Astrocyte (in vitro differentiated cells and primary cell): Measurements from ENCODE around the gene FRMD4A. TPM values are rescaled to one million over a fixed set of nuclear protein-coding genes. Genes with fewer than 3 reads are reported as not detected.
A peak's percentile ranks its signal among the peaks of the same experiment; 100 is the strongest.

ENCODE experiments used
- DNase-seq: peaks from one replicate; pipeline ENCODE4 v3.0.0-alpha.2; 2010; ENCODE audit warnings: low read depth
- FAIRE-seq: peaks from 2 replicates; lab custom pipeline; 2011; peaks lifted over from hg19 to GRCh38; lab: Jason Lieb, UNC
- H2AFZ ChIP-seq: 2 replicates; pipeline ENCODE4 v1.6.0; 2012; ENCODE audit warnings: low read depth, low read length, inconsistent platforms
- H3K27ac ChIP-seq: 2 replicates; pipeline ENCODE4 v1.5.1; 2011; ENCODE audit warnings: low read depth, low read length, inconsistent platforms
- H3K27me3 ChIP-seq: 2 replicates; pipeline ENCODE4 v1.6.0; 2011; ENCODE audit warnings: low read length, inconsistent platforms; ENCODE audit not compliant: insufficient read depth
- H3K36me3 ChIP-seq: 2 replicates; pipeline ENCODE4 v1.5.1; 2011; ENCODE audit warnings: low read length, inconsistent platforms; ENCODE audit not compliant: insufficient read depth
- H3K4me1 ChIP-seq: 2 replicates; pipeline ENCODE4 v1.5.1; 2011; ENCODE audit warnings: low read length, inconsistent platforms; ENCODE audit not compliant: insufficient read depth
- H3K4me2 ChIP-seq: 2 replicates; pipeline ENCODE4 v1.6.0; 2012; ENCODE audit warnings: low read length, inconsistent platforms
- H3K4me3 ChIP-seq: 2 replicates; pipeline ENCODE4 v1.5.1; 2011; ENCODE audit warnings: low read depth, mild to moderate bottlenecking, low read length, inconsistent platforms; ENCODE audit not compliant: insufficient read depth
- H3K79me2 ChIP-seq: 2 replicates; pipeline ENCODE4 v1.6.0; 2012; ENCODE audit warnings: mild to moderate bottlenecking, low read length, inconsistent platforms; ENCODE audit not compliant: insufficient read depth
- H3K9ac ChIP-seq: 2 replicates; pipeline ENCODE4 v1.6.0; 2012; ENCODE audit warnings: mild to moderate bottlenecking, low read length, inconsistent platforms
- H3K9me3 ChIP-seq: 2 replicates; pipeline ENCODE4 v1.5.1; 2012; ENCODE audit warnings: low read depth, mild to moderate bottlenecking, low read length, inconsistent platforms; ENCODE audit not compliant: insufficient read depth
- H4K20me1 ChIP-seq: 2 replicates; pipeline ENCODE4 v1.6.0; 2012; ENCODE audit warnings: low read length, inconsistent platforms; ENCODE audit not compliant: insufficient read depth
- H3K27ac Mint-ChIP-seq: one replicate; pipeline ENCODE4 v1.8.0; 2021; ENCODE audit warnings: mild to moderate bottlenecking, mixed read lengths; ENCODE audit not compliant: unreplicated experiment
- H3K27me3 Mint-ChIP-seq: one replicate; pipeline ENCODE4 v1.8.0; 2021; ENCODE audit warnings: low read depth, mixed read lengths; ENCODE audit not compliant: unreplicated experiment
- H3K36me3 Mint-ChIP-seq: one replicate; pipeline ENCODE4 v1.8.0; 2021; ENCODE audit warnings: low read depth, mixed read lengths; ENCODE audit not compliant: unreplicated experiment
- H3K4me1 Mint-ChIP-seq: one replicate; pipeline ENCODE4 v1.8.0; 2021; ENCODE audit warnings: low read depth, mixed read lengths; ENCODE audit not compliant: unreplicated experiment
- H3K4me3 Mint-ChIP-seq: one replicate; pipeline ENCODE4 v1.8.0; 2021; ENCODE audit warnings: mild to moderate bottlenecking, moderate library complexity, mixed read lengths; ENCODE audit not compliant: unreplicated experiment
- H3K9me3 Mint-ChIP-seq: one replicate; pipeline ENCODE4 v1.8.0; 2021; ENCODE audit warnings: mild to moderate bottlenecking, mixed read lengths; ENCODE audit not compliant: unreplicated experiment
- CTCF ChIP-seq: IDR thresholded peaks from 2 replicates; pipeline ENCODE4 v1.5.1; 2011; ENCODE audit warnings: low read depth, mild to moderate bottlenecking, inconsistent platforms, low read length, moderate library complexity; ENCODE audit not compliant: insufficient read depth
- EZH2 ChIP-seq: IDR thresholded peaks from 2 replicates; pipeline ENCODE4 v1.6.1; 2012; ENCODE audit warnings: mild to moderate bottlenecking, low read length, inconsistent platforms; ENCODE audit not compliant: insufficient read depth
- total RNA-seq: library from RNA; stranded (reverse); gene quantifications from 2 replicates; pipeline ENCODE4 v1.2.1, GENCODE V29; 2021

Gene FRMD4A
- total RNA-seq, 1 donor from 2014 or later, result 82.5 TPM

GRCh38 chr10:14333606-14334005 lies 2.9 kb upstream of the FRMD4A start:
- peaks cover 22% of the 10 kb centered on the region for H3K27me3 ChIP-seq

GRCh38 chr10:14332903-14333302 lies 2.2 kb upstream of the FRMD4A start:
- no peak for TF ChIP-seq EZH2
- no peak for TF ChIP-seq CTCF
- Mint-ChIP-seq H3K27ac (no peak overlapping the region), H3K4me3 (no peak overlapping the region), H3K27me3 (peaks cover 19% of the 10 kb centered on the region), H3K9me3 (no peaks in the 10 kb centered on the region), H3K4me1 (peaks cover 9% of the 10 kb centered on the region), H3K36me3 (no peaks in the 10 kb centered on the region)
- H3K27me3 ChIP-seq, result peaks cover 22% of the 10 kb centered on the region
- no peaks in the 10 kb centered on the region for H3K4me1 ChIP-seq
- no peaks in the 10 kb centered on the region for H3K36me3 ChIP-seq
- H3K4me2 ChIP-seq, result no peak overlapping the region
- H3K9me3 ChIP-seq, result no peaks in the 10 kb centered on the region
- H3K4me3 ChIP-seq, result no peak overlapping the region
- DNase-seq (no peak), FAIRE-seq (no peak)
- no peak overlapping the region for H3K9ac ChIP-seq
- H3K27ac ChIP-seq, result no peak overlapping the region
- H4K20me1 ChIP-seq, result no peaks in the 10 kb centered on the region
- H3K79me2 ChIP-seq, result no peaks in the 10 kb centered on the region
- H2AFZ ChIP-seq, result no peak overlapping the region

More at GRCh38 chr10:14333606-14334005, 2.9 kb upstream of the FRMD4A start:
- no peaks in the 10 kb centered on the region for H3K36me3 ChIP-seq
- no peaks in the 10 kb centered on the region for H3K79me2 ChIP-seq
- H3K4me2 ChIP-seq, result no peak overlapping the region
- no peak overlapping the region for H3K27ac ChIP-seq
- DNase-seq (no peak), FAIRE-seq (no peak)
- H4K20me1 ChIP-seq, result no peaks in the 10 kb centered on the region
- no peaks in the 10 kb centered on the region for H3K4me1 ChIP-seq
- H2AFZ ChIP-seq, result no peak overlapping the region
- Mint-ChIP-seq H3K36me3 (no peaks in the 10 kb centered on the region), H3K27ac (no peak overlapping the region), H3K4me3 (no peak overlapping the region), H3K27me3 (peaks cover 19% of the 10 kb centered on the region), H3K4me1 (peaks cover 9% of the 10 kb centered on the region), H3K9me3 (no peaks in the 10 kb centered on the region)
- H3K4me3 ChIP-seq, result no peak overlapping the region
- H3K9ac ChIP-seq, result no peak overlapping the region
- TF ChIP-seq EZH2 (no peak), CTCF (no peak)
- no peaks in the 10 kb centered on the region for H3K9me3 ChIP-seq

GRCh38 chr10:14329746-14330173 lies 964 bp downstream of the FRMD4A start:
- H3K9me3 Mint-ChIP-seq, result peaks cover 3% of the 10 kb centered on the region
- Histone ChIP-seq H4K20me1 (no peaks in the 10 kb centered on the region), H3K36me3 (no peaks in the 10 kb centered on the region), H3K9ac (no peak overlapping the region), H3K79me2 (no peaks in the 10 kb centered on the region), H3K27ac (no peak overlapping the region), H2AFZ (no peak overlapping the region), H3K27me3 (peaks cover 17% of the 10 kb centered on the region), H3K9me3 (no peaks in the 10 kb centered on the region), H3K4me3 (no peak overlapping the region), H3K4me2 (no peak overlapping the region), H3K4me1 (no peaks in the 10 kb centered on the region)
- no peaks in the 10 kb centered on the region for H3K36me3 Mint-ChIP-seq
- FAIRE-seq, result no peak
- peaks cover 9% of the 10 kb centered on the region for H3K4me1 Mint-ChIP-seq
- no peak for TF ChIP-seq EZH2
- TF ChIP-seq CTCF, result no peak
- peak; percentile 3 for DNase-seq
- no peak overlapping the region for H3K27ac Mint-ChIP-seq
- H3K4me3 Mint-ChIP-seq, result no peak overlapping the region
- H3K27me3 Mint-ChIP-seq, result peaks cover 17% of the 10 kb centered on the region
